ENCODE data around the gene THYN1. TPM values are rescaled to one million over a fixed set of nuclear protein-coding genes. Genes with fewer than 3 reads are reported as not detected.
A peak's percentile ranks its signal among the peaks of the same experiment; 100 is the strongest.
"Not testable (repeated sequence)": the region's sequence is repeated elsewhere in the genome, so short reads cannot be mapped to it uniquely, and the experiment has no call there.

THYN1 gene
- total RNA-seq, 1 experiment from 2014 or later: 26.0 TPM

GRCh38 chr11:134257101-134257500 is 3.9 kb upstream of the THYN1 start:
- H3K36me3 Mint-ChIP-seq (ENCODE audit: insufficient read depth, unreplicated experiment): peaks cover 23% of the 10 kb centered on the region
- BruUV-seq (replicated peaks): no TSS peak
- intact Hi-C loops (cut with micrococcal nuclease; ENCODE audit: unreplicated experiment): no loop called here
- no peak overlapping the region for H3K27ac Mint-ChIP-seq (ENCODE audit: unreplicated experiment)
- DNase-seq: no peak
- TF ChIP-seq, protein P1, sequence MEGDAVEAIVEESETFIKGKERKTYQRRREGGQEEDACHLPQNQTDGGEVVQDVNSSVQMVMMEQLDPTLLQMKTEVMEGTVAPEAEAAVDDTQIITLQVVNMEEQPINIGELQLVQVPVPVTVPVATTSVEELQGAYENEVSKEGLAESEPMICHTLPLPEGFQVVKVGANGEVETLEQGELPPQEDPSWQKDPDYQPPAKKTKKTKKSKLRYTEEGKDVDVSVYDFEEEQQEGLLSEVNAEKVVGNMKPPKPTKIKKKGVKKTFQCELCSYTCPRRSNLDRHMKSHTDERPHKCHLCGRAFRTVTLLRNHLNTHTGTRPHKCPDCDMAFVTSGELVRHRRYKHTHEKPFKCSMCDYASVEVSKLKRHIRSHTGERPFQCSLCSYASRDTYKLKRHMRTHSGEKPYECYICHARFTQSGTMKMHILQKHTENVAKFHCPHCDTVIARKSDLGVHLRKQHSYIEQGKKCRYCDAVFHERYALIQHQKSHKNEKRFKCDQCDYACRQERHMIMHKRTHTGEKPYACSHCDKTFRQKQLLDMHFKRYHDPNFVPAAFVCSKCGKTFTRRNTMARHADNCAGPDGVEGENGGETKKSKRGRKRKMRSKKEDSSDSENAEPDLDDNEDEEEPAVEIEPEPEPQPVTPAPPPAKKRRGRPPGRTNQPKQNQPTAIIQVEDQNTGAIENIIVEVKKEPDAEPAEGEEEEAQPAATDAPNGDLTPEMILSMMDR (IDR thresholded peaks at IDR 0.05; ENCODE audit: unreplicated experiment): no peak
- no peaks in the 10 kb centered on the region for H3K27me3 Mint-ChIP-seq (ENCODE audit: unreplicated experiment)
- no peak overlapping the region for H3K4me3 Mint-ChIP-seq (ENCODE audit: low read depth, unreplicated experiment)
- H3K4me1 Mint-ChIP-seq (ENCODE audit: low read depth, unreplicated experiment): peaks cover 12% of the 10 kb centered on the region
- CTCF ChIA-PET: no interaction called here
- H3K9me3 Mint-ChIP-seq (ENCODE audit: low read depth, unreplicated experiment): no peaks in the 10 kb centered on the region

DNA sequence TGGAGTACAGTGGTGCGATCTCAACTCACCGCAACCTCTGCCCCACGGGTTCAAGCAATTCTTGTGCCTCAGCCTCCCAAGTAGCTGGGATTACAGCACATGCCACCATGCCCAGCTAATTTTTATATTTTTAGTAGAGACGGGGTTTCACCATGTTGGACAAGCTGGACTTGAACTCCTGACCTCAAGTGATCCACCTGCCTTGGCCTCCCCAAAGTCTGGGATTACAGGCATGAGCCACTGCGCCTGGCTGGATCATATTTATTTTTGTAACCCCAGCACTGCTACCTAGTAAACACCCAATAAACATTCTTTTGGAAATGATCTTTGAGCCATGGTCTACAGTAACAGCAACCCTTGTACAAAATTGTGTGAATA is 2.0 kb upstream of the THYN1 start:
- H3K27ac Mint-ChIP-seq (ENCODE audit: unreplicated experiment); intact Hi-C loops (cut with micrococcal nuclease; ENCODE audit: unreplicated experiment); BruUV-seq (replicated peaks); H3K9me3 Mint-ChIP-seq (ENCODE audit: low read depth, unreplicated experiment); H3K4me3 Mint-ChIP-seq (ENCODE audit: low read depth, unreplicated experiment); DNase-seq; H3K27me3 Mint-ChIP-seq (ENCODE audit: unreplicated experiment): not testable (repeated sequence)
- peaks cover 14% of the 10 kb centered on the region for H3K4me1 Mint-ChIP-seq (ENCODE audit: low read depth, unreplicated experiment)
- peaks cover 23% of the 10 kb centered on the region for H3K36me3 Mint-ChIP-seq (ENCODE audit: insufficient read depth, unreplicated experiment)
- CTCF ChIA-PET: interaction anchor here (0.6 kb wide), 1 partner anchor 26 kb away, joined by 3 read pairs; no protein-coding TSS in a partner anchor

DNA sequence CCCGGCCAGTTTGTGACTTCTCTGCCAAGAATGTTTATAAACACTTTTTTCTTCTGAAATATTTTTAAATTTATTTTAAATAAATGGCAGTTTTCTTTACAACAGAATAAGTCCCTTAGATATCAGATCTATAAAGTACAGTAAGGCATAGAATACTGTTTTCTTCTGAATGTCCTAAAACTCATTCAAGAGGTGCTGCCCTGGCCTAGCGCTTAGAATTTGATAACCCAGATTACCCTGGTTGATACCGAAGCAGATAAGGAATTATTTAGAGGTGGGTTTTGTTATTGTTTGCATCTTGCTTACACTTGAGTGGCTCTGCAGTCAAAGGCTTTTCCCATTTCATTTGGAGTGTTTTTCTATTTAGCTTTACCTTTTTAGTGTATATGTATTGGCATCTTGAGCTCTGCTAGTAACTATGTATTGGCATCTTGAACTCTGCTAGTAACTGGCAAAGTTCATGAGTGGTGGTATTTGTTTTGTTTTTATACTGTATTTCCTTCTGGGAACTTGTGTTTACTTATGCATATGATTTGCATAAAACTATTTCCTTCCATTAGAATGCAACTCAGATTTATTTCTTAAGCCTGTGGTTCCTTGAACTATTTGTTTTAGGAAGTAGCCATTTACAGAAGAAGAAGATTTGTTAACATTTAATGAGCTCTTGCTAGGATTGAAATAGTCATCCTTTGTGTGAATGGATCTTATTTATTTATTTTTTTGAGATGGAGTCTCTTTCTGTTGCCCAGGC is 1.5 kb upstream of the THYN1 start:
- Mint-ChIP-seq H3K9me3 (ENCODE audit: low read depth, unreplicated experiment) (no peaks in the 10 kb centered on the region), H3K36me3 (ENCODE audit: insufficient read depth, unreplicated experiment) (peaks cover 23% of the 10 kb centered on the region), H3K27ac (ENCODE audit: unreplicated experiment) (no peak overlapping the region), H3K27me3 (ENCODE audit: unreplicated experiment) (no peaks in the 10 kb centered on the region), H3K4me3 (ENCODE audit: low read depth, unreplicated experiment) (peak overlapping the region; percentile 98), H3K4me1 (ENCODE audit: low read depth, unreplicated experiment) (peaks cover 14% of the 10 kb centered on the region)
- TF ChIP-seq, protein P1 (IDR thresholded peaks at IDR 0.05; ENCODE audit: unreplicated experiment): no peak
- BruUV-seq (replicated peaks): TSS peak; percentile 27
- CTCF ChIA-PET: interaction anchor here (0.6 kb wide), 1 partner anchor 26 kb away, joined by 3 read pairs; no protein-coding TSS in a partner anchor
- no peak for DNase-seq
- intact Hi-C loops (cut with micrococcal nuclease; ENCODE audit: unreplicated experiment): no loop called here

DNA sequence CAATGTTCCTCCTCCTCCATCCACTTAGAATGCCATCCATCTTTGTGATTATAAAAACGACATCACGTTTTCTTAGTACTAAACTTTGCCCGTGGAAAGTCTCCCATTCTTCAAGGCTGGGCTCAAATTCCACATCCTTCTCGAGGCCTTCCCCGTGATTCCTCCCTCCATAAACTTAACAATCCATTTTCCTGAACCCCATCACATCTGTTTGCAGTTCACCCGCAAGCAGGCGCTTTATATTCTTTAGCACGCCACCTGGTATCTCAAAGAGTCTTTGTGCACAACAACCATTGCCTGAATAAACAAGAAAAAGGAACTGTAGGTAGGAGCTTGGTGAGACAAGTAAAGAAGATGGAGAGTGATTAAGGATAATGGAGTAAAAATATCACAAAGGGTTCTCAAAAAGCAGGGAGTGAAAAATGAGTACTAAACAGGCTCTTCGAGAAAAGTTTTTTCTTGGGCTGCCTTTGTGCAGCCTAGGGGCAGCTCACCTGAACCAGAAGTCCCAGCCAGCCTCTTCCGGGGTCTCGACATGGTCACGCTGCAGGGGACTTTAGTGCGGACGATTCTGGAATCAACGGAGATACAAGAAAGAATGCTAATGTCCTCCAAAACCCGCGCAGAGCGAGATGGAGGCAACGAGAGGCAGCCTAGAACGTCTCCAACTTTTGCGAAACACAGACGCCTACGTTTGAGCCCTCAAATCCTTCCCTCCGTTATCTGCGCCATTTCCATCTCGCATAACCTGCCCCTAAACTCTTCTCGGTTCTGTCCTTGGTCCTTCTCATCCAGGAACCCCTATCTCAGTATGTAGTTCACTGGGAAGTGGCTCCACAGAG is 585 bp downstream of the THYN1 start:
- CTCF ChIA-PET: no interaction called here
- TF ChIP-seq, protein P1 (IDR thresholded peaks at IDR 0.05; ENCODE audit: unreplicated experiment): no peak
- no peaks in the 10 kb centered on the region for H3K9me3 Mint-ChIP-seq (ENCODE audit: low read depth, unreplicated experiment)
- H3K4me1 Mint-ChIP-seq (ENCODE audit: low read depth, unreplicated experiment): peaks cover 14% of the 10 kb centered on the region
- H3K27me3 Mint-ChIP-seq (ENCODE audit: unreplicated experiment): no peaks in the 10 kb centered on the region
- no peak for DNase-seq
- H3K27ac Mint-ChIP-seq (ENCODE audit: unreplicated experiment): peak overlapping the region; percentile 5
- intact Hi-C loops (cut with micrococcal nuclease; ENCODE audit: unreplicated experiment): no loop called here
- no TSS peak for BruUV-seq (replicated peaks)
- peak overlapping the region; percentile 98 for H3K4me3 Mint-ChIP-seq (ENCODE audit: low read depth, unreplicated experiment)
- H3K36me3 Mint-ChIP-seq (ENCODE audit: insufficient read depth, unreplicated experiment): peaks cover 23% of the 10 kb centered on the region
